WTC11 (cell line): Measurements from ENCODE around the gene SMIM5. TPM values are rescaled to one million over a fixed set of nuclear protein-coding genes. Genes with fewer than 3 reads are reported as not detected.

Experiments used
- AFF4 ChIP-seq: sonication (generic); formaldehyde crosslinking; IDR thresholded peaks from 2 replicates; pipeline ENCODE4 v1.8.1; 2023; ENCODE audit warnings: mild to moderate bottlenecking, missing genetic modification reagents, borderline replicate concordance
- ARID4B ChIP-seq: sonication (generic); formaldehyde crosslinking; IDR thresholded peaks from 2 replicates; pipeline ENCODE4 v1.8.0; 2023; ENCODE audit warnings: missing genetic modification reagents, mild to moderate bottlenecking, borderline replicate concordance
- ATF2 ChIP-seq: sonication (generic); formaldehyde crosslinking; IDR thresholded peaks from 2 replicates; pipeline ENCODE4 v1.8.1; 2022; ENCODE audit warnings: low read depth, missing genetic modification reagents, borderline replicate concordance
- ESRRA ChIP-seq: sonication (generic); formaldehyde crosslinking; IDR thresholded peaks from 2 replicates; pipeline ENCODE4 v1.8.1; 2022; ENCODE audit warnings: mild to moderate bottlenecking, missing genetic modification reagents, borderline replicate concordance
- GABPB1 ChIP-seq: sonication (generic); formaldehyde crosslinking; IDR thresholded peaks from 2 replicates; pipeline ENCODE4 v1.8.1; 2023; ENCODE audit warnings: mild to moderate bottlenecking, missing genetic modification reagents
- IRF2 ChIP-seq: sonication (generic); formaldehyde crosslinking; IDR thresholded peaks from 2 replicates; pipeline ENCODE4 v1.8.0; 2022; ENCODE audit warnings: low read depth, missing genetic modification reagents, borderline replicate concordance
- RORB ChIP-seq: fragments of 250-450 bp; sonication (Bioruptor Pico); IDR thresholded peaks from 2 replicates; pipeline ENCODE4 v1.9.0; 2021; ENCODE audit warnings: mild to moderate bottlenecking
- ZBTB21 ChIP-seq: sonication (generic); formaldehyde crosslinking; IDR thresholded peaks from 2 replicates; pipeline ENCODE4 v1.8.1; 2023; ENCODE audit warnings: mild to moderate bottlenecking, missing genetic modification reagents, borderline replicate concordance
- ZNF219 ChIP-seq: sonication (generic); formaldehyde crosslinking; IDR thresholded peaks from 2 replicates; pipeline ENCODE4 v1.8.0; 2023; ENCODE audit warnings: missing genetic modification reagents, mild to moderate bottlenecking, borderline replicate concordance
- ZNF281 ChIP-seq: sonication (generic); formaldehyde crosslinking; IDR thresholded peaks from 2 replicates; pipeline ENCODE4 v1.8.0; 2023; ENCODE audit warnings: mild to moderate bottlenecking, missing genetic modification reagents
- ZNF317 ChIP-seq: sonication (generic); formaldehyde crosslinking; IDR thresholded peaks from 2 replicates; pipeline ENCODE4 v1.8.1; 2023; ENCODE audit warnings: low read depth, mild to moderate bottlenecking, moderate library complexity, missing genetic modification reagents, borderline replicate concordance
- ZNF423 ChIP-seq: fragments of 250-450 bp; sonication (Bioruptor Pico); IDR thresholded peaks from 2 replicates; pipeline ENCODE4 v2.1.2; 2022; ENCODE audit warnings: mild to moderate bottlenecking, moderate library complexity
- total RNA-seq: library from RNA; stranded (reverse); gene quantifications from 3 replicates; pipeline ENCODE4 v1.2.3, GENCODE V29; 2021
- TF ChIP-seq, protein P1 (sequence below): sonication (generic); formaldehyde crosslinking; IDR thresholded peaks from 2 replicates; pipeline ENCODE4 v1.8.0; 2022; ENCODE audit warnings: missing genetic modification reagents
- TF ChIP-seq, protein P2 (sequence below): fragments of 250-450 bp; sonication (Bioruptor Pico); IDR thresholded peaks from 2 replicates; pipeline ENCODE4 v1.8.0; 2021; ENCODE audit warnings: mild to moderate bottlenecking
- TF ChIP-seq, protein P3 (sequence below): sonication (generic); formaldehyde crosslinking; IDR thresholded peaks from 2 replicates; pipeline ENCODE4 v1.8.1; 2022; ENCODE audit warnings: mild to moderate bottlenecking, moderate library complexity, missing genetic modification reagents
- TF ChIP-seq, protein P4 (sequence below): sonication (generic); formaldehyde crosslinking; IDR thresholded peaks from 2 replicates; pipeline ENCODE4 v1.8.0; 2022; ENCODE audit warnings: mild to moderate bottlenecking, missing genetic modification reagents

Gene SMIM5
- total RNA-seq, 1 experiment from 2014 or later = not detected

GRCh38 chr17:75661531-75661930 lies 28.3 kb downstream of the SMIM5 start (continued):
- no peak for TF ChIP-seq ARID4B
- TF ChIP-seq, protein P1, sequence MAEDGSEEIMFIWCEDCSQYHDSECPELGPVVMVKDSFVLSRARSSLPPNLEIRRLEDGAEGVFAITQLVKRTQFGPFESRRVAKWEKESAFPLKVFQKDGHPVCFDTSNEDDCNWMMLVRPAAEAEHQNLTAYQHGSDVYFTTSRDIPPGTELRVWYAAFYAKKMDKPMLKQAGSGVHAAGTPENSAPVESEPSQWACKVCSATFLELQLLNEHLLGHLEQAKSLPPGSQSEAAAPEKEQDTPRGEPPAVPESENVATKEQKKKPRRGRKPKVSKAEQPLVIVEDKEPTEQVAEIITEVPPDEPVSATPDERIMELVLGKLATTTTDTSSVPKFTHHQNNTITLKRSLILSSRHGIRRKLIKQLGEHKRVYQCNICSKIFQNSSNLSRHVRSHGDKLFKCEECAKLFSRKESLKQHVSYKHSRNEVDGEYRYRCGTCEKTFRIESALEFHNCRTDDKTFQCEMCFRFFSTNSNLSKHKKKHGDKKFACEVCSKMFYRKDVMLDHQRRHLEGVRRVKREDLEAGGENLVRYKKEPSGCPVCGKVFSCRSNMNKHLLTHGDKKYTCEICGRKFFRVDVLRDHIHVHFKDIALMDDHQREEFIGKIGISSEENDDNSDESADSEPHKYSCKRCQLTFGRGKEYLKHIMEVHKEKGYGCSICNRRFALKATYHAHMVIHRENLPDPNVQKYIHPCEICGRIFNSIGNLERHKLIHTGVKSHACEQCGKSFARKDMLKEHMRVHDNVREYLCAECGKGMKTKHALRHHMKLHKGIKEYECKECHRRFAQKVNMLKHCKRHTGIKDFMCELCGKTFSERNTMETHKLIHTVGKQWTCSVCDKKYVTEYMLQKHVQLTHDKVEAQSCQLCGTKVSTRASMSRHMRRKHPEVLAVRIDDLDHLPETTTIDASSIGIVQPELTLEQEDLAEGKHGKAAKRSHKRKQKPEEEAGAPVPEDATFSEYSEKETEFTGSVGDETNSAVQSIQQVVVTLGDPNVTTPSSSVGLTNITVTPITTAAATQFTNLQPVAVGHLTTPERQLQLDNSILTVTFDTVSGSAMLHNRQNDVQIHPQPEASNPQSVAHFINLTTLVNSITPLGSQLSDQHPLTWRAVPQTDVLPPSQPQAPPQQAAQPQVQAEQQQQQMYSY (CRISPR knock-in tag) = no peak
- TF ChIP-seq ESRRA (CRISPR knock-in tag) = no peak
- TF ChIP-seq IRF2 (CRISPR knock-in tag) = no peak
- TF ChIP-seq, protein P2, sequence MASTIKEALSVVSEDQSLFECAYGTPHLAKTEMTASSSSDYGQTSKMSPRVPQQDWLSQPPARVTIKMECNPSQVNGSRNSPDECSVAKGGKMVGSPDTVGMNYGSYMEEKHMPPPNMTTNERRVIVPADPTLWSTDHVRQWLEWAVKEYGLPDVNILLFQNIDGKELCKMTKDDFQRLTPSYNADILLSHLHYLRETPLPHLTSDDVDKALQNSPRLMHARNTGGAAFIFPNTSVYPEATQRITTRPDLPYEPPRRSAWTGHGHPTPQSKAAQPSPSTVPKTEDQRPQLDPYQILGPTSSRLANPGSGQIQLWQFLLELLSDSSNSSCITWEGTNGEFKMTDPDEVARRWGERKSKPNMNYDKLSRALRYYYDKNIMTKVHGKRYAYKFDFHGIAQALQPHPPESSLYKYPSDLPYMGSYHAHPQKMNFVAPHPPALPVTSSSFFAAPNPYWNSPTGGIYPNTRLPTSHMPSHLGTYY (CRISPR knock-in tag) = no peak
- TF ChIP-seq, protein P3, sequence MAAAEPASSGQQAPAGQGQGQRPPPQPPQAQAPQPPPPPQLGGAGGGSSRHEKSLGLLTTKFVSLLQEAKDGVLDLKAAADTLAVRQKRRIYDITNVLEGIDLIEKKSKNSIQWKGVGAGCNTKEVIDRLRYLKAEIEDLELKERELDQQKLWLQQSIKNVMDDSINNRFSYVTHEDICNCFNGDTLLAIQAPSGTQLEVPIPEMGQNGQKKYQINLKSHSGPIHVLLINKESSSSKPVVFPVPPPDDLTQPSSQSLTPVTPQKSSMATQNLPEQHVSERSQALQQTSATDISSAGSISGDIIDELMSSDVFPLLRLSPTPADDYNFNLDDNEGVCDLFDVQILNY (CRISPR knock-in tag) = no peak
- TF ChIP-seq ZNF219 (CRISPR knock-in tag) = no peak
- no peak for TF ChIP-seq RORB (CRISPR knock-in tag)
- TF ChIP-seq, protein P4, sequence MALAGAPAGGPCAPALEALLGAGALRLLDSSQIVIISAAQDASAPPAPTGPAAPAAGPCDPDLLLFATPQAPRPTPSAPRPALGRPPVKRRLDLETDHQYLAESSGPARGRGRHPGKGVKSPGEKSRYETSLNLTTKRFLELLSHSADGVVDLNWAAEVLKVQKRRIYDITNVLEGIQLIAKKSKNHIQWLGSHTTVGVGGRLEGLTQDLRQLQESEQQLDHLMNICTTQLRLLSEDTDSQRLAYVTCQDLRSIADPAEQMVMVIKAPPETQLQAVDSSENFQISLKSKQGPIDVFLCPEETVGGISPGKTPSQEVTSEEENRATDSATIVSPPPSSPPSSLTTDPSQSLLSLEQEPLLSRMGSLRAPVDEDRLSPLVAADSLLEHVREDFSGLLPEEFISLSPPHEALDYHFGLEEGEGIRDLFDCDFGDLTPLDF (CRISPR knock-in tag) = no peak
- TF ChIP-seq AFF4 (CRISPR knock-in tag) = no peak
- TF ChIP-seq GABPB1 (CRISPR knock-in tag) = no peak
- TF ChIP-seq ZNF281 = no peak
- TF ChIP-seq ZNF317 (CRISPR knock-in tag) = no peak
- no peak for TF ChIP-seq ATF2 (CRISPR knock-in tag)
- no peak for TF ChIP-seq ZNF423 (CRISPR knock-in tag)
- TF ChIP-seq ZBTB21 (CRISPR knock-in tag) = no peak
